Esophagus squamous epithelium (tissue), 4 donors: Measurements from ENCODE around the gene GPBP1.

ENCODE experiments used
- CTCF ChIP-seq, 6 experiments: fragments of 450-650 bp in 4 of 6; fragments of 200-600 bp in 2 of 6; sonication (generic) in 2 of 6; IDR thresholded peaks; one replicate each; pipeline ENCODE4 v1.5.1; 2016 to 2019; ENCODE audit warnings: antibody characterized with exemption in 6 of 6, mild to moderate bottlenecking in 4 of 6, moderate library complexity in 4 of 6
- POLR2A ChIP-seq, 4 donors: fragments of 450-650 bp; IDR thresholded peaks; one replicate each; pipeline ENCODE4 v1.6.1; 2017; ENCODE audit warnings: antibody characterized with exemption in 4 of 4, mild to moderate bottlenecking in 4 of 4, moderate library complexity in 3 of 4

GRCh38 chr5:57207007-57207653 is 33.3 kb downstream of the GPBP1 start:
- TF ChIP-seq CTCF (IDR thresholded peaks at IDR 0.05) (no peak), POLR2A (IDR thresholded peaks at IDR 0.05) (no peak)
